ENCODE data around the gene ACRV1. TPM values are rescaled to one million over a fixed set of nuclear protein-coding genes. Genes with fewer than 3 reads are reported as not detected.

ACRV1 gene
- total RNA-seq, 1 donor from 2014 or later: not detected

DNA sequence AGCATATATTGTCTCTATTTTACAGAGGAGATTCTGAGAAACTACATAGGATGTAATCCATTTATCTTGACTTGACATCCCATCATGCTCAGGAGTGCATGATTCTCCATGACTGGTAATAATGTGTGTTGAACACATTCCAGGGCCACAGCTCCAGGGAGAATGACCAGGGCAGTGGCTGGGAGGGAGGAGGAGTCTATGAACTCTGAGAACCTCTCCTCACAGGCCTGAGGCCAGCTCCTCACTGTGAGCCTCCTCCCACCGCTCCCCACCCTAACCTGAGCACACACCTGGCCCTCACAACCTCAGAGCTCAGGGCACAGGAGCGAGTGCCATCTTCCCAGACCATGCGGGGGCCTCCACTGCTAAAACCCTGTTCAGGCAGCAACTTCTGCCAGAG, 8.0 kb upstream of the ACRV1 start:
- no peak for ATAC-seq
- intact Hi-C loops (cut with DNase I): no loop called here
- Histone ChIP-seq H3K4me3 (no peak overlapping the region), H3K27ac (no peak overlapping the region), H3K9me3 (no peaks in the 10 kb centered on the region), H3K36me3 (no peaks in the 10 kb centered on the region), H3K4me1 (no peaks in the 10 kb centered on the region), H3K27me3 (ENCODE audit: low read depth) (no peaks in the 10 kb centered on the region)
- TF ChIP-seq, protein P1, sequence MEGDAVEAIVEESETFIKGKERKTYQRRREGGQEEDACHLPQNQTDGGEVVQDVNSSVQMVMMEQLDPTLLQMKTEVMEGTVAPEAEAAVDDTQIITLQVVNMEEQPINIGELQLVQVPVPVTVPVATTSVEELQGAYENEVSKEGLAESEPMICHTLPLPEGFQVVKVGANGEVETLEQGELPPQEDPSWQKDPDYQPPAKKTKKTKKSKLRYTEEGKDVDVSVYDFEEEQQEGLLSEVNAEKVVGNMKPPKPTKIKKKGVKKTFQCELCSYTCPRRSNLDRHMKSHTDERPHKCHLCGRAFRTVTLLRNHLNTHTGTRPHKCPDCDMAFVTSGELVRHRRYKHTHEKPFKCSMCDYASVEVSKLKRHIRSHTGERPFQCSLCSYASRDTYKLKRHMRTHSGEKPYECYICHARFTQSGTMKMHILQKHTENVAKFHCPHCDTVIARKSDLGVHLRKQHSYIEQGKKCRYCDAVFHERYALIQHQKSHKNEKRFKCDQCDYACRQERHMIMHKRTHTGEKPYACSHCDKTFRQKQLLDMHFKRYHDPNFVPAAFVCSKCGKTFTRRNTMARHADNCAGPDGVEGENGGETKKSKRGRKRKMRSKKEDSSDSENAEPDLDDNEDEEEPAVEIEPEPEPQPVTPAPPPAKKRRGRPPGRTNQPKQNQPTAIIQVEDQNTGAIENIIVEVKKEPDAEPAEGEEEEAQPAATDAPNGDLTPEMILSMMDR (IDR thresholded peaks at IDR 0.05): no peak
- no peak for DNase-seq

DNA sequence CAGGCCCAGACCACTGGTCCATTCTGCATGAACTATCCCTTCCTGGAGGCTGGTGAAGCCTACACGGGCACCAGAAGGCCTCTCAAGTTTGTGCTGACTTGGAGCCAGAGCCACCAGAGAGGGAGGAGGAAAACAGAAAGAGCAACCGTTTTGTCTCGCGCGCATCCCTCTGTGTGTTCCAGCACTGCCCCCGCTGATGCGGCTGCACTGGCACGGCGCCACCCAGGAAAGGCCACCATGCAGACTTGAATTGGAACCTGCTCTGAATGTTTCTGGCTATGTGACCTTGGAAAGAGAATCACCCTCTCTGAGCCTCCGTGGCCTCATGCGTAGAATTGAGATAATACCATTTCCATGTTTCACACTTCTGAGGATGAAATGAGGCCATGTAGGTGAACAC, 7.4 kb upstream of the ACRV1 start:
- Histone ChIP-seq H3K4me3 (no peak overlapping the region), H3K27ac (no peak overlapping the region), H3K36me3 (no peaks in the 10 kb centered on the region), H3K4me1 (no peaks in the 10 kb centered on the region), H3K9me3 (no peaks in the 10 kb centered on the region), H3K27me3 (ENCODE audit: low read depth) (no peaks in the 10 kb centered on the region)
- intact Hi-C loops (cut with DNase I): no loop called here
- no peak for DNase-seq
- ATAC-seq: no peak
- TF ChIP-seq, protein P1 (IDR thresholded peaks at IDR 0.05): no peak

DNA sequence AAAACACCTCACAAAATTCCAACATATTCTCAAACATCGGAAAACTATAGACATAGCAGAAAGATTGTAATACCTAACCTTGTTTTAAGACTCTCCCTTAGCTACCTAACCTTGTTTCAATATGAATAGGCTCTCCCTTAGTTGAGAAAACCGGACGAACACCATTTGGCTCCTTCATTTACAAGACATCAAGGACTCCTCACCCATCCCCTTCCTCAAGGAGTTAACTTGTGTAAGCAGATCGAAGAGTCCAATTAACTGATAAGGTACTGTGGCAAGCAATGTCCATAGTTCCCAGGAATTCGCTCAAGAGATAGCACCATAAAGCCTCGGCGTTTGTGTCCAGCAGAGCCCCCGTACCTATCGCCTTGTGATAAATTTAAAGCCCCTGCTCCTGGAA, 4.6 kb upstream of the ACRV1 start:
- DNase-seq (no peak), ATAC-seq (no peak)
- TF ChIP-seq, protein P1 (IDR thresholded peaks at IDR 0.05): no peak
- intact Hi-C loops (cut with DNase I): no loop called here
- Histone ChIP-seq H3K4me3 (no peak overlapping the region), H3K27ac (no peak overlapping the region), H3K36me3 (no peaks in the 10 kb centered on the region), H3K4me1 (no peaks in the 10 kb centered on the region), H3K27me3 (ENCODE audit: low read depth) (no peaks in the 10 kb centered on the region), H3K9me3 (no peaks in the 10 kb centered on the region)

DNA sequence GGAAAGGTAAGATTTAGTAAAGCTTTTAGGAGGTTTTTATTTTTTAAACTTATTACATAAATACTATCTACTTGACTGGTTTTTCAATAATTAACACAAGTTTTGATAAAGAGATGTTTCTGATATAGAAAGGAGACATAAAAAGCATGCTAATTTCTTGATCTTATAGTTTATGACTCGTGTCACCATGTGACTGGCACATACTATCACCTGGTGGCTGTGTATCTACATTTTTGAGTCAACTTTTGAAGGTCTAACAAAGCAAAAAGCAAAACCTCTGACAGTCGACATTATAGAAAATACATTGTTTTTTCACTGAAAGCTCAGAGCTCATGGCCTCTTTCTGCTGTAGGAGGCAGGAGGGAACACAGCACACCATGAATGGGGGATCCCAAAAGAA, 810 bp downstream of the ACRV1 start:
- ATAC-seq: no peak
- Histone ChIP-seq H3K4me3 (no peak overlapping the region), H3K27me3 (ENCODE audit: low read depth) (no peaks in the 10 kb centered on the region), H3K36me3 (no peaks in the 10 kb centered on the region), H3K27ac (no peak overlapping the region), H3K9me3 (no peaks in the 10 kb centered on the region), H3K4me1 (no peaks in the 10 kb centered on the region)
- intact Hi-C loops (cut with DNase I): no loop called here
- no peak for DNase-seq
- TF ChIP-seq, protein P1 (IDR thresholded peaks at IDR 0.05): no peak

DNA sequence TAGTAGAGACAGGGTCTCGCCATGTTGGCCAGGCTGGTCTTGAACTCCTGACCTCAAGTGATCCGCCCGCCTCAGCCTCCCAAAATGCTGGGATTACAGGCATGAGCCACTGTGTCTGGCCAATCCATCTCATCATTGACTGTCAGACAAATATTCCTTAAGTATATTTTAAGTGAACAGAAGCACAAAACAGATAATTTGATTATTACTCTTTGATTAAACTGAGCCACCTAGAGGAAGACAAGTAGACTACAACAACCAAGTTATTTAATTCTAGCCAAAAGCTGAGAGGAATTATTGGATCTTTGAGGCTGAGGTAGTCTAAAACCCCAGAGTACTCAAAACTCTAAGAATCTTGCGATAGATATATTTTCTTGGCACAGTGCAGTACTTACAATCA, 1.2 kb downstream of the ACRV1 start:
- Histone ChIP-seq H3K4me3 (no peak overlapping the region), H3K27me3 (ENCODE audit: low read depth) (no peaks in the 10 kb centered on the region), H3K27ac (no peak overlapping the region), H3K9me3 (no peaks in the 10 kb centered on the region), H3K4me1 (no peaks in the 10 kb centered on the region), H3K36me3 (no peaks in the 10 kb centered on the region)
- TF ChIP-seq, protein P1 (IDR thresholded peaks at IDR 0.05): no peak
- DNase-seq (no peak), ATAC-seq (no peak)
- intact Hi-C loops (cut with DNase I): no loop called here

DNA sequence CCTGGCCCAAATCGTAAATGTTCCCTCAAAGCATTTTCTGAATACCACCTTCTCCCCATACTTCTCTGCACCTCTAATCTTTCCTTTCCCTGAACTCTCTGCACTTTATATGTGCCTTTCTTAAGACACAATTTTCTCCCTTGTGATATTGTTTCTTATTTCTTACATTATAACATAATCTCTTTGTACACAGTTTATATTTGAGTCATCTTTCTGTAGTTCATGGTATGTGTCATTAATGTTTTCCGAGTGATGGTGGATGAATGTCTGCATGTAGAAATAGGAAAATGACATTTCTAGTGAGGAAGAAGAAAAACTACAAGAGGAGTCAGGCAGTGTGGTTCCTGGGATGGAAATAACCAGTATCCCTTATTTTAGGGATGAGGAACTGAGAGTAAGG, 5.5 kb downstream of the ACRV1 start:
- no peak for DNase-seq
- ATAC-seq: no peak
- Histone ChIP-seq H3K27me3 (ENCODE audit: low read depth) (no peaks in the 10 kb centered on the region), H3K27ac (no peak overlapping the region), H3K9me3 (no peaks in the 10 kb centered on the region), H3K36me3 (no peaks in the 10 kb centered on the region), H3K4me3 (no peak overlapping the region), H3K4me1 (no peaks in the 10 kb centered on the region)
- TF ChIP-seq, protein P1 (IDR thresholded peaks at IDR 0.05): no peak
- intact Hi-C loops (cut with DNase I): no loop called here
